COLO668 (cell line): ENCODE measurements around the gene CASK.

Experiments used
- DNase-seq: peaks from one replicate; lab custom pipeline; 2025; ENCODE audit not compliant: unreplicated experiment; lab: John Stamatoyannopoulos, UW

Gene CASK

DNA sequence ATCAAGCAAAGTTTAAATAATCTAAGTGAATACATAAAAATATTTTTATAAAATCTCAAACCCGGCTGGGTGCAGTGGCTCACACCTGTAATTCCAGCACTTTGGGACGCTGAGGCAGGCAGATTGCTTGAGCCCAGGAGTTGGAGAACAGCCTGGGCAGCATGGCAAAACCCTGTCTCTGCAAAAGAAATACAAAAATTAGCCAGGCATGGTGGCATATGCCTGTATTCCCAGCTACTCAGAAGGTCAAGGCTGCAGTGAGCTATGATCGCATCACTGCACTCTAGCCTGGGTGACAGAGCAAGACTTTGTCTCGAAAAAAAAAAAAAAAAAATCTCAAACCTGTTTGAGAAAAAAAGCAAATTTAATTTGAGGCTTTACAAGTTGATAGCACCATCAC lies 331.4 kb downstream of the CASK start:
- DNase-seq: no peak

DNA sequence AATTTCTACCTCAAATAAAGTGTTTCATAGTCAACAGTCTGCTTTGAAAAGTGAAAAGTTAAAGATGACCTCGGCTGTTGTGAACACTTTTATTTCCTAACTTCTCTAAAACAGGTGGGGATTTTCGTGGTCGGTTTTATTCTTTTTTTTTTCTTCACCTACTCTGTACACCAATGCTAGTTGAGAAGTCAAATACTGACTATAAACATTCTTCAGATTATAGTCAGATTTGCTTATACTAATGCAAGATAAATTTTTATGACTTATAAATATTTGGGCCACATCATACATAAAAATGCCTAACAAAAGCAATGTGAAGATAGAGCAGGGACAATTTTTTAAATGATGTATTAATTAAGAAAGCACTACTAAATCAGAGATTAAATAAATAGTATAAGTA lies 332.7 kb downstream of the CASK start:
- no peak for DNase-seq

DNA sequence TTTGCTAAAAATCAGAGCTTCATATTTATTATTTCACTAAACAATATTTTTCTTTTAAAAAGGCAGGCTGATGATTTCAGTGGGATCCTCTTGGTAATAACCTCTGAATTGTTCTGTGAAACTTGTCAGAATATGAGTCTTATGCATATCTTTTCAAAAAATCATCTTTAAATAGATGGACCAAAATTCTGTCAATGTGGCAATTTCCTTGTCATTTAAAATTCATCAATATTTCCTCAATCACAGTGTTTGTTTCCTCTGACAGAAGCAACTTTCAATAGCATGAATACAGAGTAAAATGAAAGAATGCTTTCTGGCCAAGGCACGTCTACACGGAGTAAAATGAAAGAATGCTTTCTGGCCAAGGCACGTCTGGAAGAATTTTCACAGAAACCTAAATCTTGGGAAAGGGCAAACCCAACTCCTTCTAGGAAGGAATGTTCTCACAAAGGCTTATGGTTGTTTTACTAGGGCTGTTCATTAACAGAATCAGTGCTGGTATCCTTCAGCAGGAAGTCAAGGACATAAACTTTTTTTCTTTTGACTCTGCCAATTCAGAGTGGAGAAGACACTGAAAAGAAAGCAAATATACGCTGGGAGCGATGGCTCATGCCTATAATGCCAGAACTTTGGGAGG lies 333.6 kb downstream of the CASK start:
- DNase-seq: no peak

DNA sequence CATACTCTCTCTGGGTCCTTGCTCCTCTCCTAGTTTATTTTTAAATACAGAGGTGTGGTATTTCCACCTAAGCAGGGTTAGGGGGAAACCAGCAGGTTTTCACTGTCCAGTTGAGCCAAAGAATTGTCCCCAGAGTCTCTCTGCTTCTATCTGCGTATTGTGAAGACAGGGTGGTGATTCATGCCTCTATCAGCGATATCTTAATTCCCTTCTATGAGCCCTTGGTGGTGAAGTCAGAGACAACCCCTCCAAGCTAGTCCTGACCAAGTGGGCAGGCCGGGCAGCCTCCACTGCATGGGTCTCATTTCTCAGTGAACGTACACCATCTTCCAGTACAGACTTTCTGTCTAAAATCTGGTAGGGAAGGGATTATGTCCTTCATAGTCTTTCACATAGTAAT lies 335.1 kb downstream of the CASK start:
- DNase-seq: no peak

DNA sequence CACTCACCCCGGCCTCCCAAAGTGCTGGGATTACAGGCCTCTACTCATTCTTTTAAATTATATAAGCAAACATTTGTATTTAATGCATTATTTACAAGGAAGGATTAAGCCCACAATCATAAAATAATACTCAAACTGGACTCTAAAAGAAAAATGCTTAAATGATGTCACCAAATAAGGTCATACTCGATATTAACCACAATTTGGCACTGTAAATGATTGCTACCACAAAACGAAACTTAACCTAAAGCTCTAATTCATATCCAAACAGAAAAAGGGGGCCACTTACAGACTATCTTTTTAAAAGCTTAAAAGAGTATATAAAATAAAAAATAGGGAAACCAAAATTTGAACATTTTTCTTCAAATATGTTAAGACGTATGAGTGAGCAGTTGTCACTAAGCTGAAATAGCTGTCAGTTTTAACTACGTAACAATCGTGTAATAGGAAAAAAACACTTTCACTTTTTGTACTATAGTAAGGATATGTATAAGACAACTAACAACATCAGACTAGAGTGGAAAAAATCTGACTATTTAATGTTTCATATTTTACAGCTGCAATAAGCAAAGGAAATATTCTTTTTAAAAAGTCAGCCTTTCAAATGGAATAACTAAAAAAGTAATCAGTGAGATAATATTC lies 342.8 kb downstream of the CASK start:
- no peak for DNase-seq

DNA sequence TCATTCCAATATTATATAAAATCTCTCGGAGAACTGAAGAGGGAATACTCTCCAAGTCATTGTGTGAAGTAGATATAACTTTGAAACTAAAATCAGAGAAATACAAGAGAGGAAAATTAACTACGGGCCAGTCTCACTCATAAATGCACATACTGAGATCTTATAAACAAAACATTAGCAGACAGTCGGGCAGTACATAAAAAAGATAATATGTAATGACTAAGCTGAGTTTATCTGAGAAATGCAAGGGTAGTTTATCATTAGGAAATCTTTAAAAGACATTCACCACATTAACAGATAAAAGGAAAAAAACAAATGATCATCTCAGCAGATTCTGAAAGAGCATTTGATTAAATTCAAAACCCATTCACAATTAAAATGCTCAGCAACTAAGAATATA lies 359.5 kb downstream of the CASK start:
- DNase-seq: no peak

DNA sequence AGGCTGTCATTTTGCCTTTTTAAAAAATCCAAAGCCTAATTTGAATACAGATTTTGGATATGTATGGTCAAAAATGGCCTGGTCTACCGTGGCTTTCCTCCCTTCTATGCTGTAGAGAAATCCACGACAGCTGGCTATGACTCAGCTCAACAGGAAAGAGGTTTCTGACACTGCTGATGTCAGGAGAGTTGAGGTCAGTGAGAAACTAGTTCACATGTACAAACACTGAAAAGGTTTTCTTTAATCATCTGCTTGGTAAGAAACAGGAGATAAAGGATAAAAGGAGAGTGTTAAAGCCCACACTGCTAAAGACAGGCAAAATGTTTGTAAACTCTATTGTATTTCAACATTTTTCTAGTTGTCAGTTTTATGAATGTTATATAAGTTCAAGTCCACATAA lies 362.3 kb downstream of the CASK start:
- DNase-seq: no peak

DNA sequence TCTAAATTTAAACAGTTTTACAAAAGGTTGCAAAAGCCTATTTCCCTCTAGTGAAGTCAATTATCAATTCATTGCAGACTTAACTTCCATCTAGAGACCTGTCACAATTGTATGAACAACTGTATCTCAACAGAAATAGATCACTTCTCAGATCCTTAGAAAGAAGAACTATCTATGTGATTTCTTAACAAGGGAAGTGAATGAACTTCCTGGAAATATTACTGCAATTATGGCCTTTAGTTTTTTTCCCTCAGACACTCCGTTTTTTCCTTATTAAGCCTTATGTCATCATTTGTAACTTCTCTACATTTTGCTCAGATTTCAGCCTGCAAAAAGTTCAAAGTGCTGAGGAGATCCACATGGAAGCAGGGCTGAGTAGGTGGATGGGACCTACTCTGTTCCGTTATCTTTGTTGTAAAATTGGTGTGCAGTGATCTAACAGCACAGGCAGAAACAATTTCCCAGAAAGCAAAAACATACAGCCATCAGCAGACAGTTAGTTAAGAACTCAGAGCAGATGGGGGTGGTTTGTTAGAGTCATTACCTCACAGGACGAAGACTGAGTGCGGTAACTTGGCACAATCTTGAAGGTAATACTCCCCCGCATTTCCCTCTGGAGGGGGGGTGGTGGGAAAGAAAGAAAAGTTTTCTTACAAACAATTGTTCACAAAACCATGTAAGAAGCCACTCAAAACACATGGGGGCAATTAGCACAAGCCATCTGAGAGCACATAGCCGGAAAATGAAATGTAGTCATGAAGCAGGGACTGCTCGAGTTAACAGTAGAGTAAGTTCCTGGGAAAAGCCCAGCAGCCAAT lies 363.9 kb downstream of the CASK start:
- no peak for DNase-seq

DNA sequence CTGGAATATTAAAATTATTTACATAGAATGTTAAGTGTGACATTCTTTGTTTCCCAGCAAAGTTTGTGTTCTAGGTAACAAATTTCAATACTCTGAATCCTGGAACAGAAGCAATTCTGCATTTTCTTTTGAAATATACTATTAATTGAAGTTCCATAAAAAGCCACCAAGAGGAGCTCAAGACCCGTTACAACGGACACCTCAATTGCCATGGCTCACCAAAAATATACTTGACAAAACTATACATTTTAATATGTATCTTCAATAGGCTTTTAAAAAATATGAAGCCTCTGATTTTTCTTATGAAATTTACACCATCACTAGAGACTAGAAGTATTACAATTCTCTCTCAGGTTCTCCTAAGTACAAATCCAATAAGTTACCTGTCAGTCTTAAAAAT lies 364.8 kb downstream of the CASK start:
- DNase-seq: no peak

DNA sequence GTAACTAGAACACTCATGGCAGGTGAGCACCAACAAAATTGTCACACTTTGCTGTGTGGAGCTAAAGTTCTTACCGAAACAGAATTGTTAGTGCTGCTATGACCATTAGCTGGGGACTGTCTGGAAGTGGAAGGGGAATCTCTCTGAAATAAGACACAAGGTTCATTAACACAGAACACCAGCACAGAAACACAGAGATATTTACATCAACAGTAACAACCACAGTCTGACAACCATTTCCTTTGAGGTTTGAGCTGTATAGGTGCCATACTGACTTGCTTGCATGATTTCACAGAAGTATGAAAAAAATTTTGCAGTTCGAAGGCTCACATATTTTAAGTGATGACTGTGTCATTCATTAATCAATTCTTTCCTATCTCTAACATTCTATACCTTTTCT lies 366.4 kb downstream of the CASK start:
- DNase-seq: no peak

DNA sequence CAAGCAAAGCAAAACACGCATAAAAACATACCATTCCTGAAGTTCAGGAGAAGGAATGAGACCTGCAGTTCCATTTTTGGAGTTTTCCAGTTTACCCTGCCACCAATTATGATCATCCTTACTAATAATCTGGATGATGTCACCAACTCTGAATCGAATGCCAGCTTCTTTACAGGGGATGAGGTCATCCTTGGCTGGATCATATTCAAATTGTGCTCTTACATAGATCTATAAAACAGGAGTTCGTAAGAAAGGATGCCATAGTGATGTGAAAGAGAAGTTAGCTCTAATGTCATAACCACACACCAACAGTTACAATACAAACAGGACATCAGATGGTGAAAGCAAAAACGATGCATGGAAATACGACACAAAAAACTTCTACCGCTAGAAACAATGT lies 369.7 kb downstream of the CASK start:
- no peak for DNase-seq

DNA sequence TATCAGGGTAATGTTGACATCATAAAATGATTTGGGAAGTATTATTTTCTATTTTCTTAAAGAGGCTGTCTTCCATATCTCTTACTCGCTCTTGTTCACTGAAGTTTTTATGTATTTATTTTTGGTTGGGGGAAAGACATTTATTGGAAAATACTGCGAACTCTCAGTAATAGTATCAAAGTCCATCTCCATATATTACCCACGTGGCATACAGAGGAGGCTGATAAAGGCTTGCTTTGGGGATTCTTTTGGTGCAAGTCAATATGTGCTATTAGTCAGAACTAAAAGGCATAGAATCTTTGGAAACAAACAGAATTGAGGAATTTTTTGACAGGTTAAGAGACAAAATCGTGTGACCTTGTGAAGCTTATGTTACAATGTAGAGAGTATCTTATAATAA lies 374.9 kb downstream of the CASK start:
- DNase-seq: no peak

DNA sequence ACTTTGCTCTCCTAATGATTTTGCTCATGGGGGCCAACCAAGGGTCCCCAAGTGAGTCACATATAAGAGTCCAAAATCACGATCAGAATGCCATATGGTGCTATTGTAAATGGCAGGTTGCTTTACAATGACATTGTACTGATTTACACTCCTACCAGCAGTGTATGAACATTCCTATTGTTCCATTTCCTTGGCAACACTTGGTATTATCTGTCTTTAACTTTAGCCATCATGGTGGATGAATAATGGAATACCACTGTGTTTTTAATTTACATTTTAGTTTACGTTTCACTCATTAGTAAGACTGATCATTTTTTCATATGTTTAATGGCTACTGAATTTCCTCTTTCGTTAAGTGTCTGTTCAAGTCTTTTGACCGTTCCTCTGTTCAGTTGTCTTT lies 379.7 kb downstream of the CASK start:
- no peak for DNase-seq

DNA sequence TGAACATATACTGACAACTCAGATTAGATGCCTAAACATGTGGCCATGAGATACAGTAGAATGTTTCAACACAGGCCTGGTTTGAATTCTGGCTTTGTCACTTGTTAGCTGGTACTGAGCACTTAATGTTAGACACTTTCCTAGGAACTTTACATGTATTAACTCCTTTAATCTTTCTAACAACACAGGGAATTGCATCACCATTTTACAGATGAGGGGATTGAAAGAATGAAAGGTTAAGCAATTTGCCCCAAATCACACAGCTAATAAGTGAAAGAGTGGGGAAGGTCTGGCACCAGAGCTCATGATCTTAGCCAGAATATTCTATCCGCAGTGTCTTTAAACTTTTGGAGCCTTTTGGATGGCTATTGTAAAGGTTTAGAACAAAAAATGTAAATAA lies 380.3 kb downstream of the CASK start:
- DNase-seq: no peak

DNA sequence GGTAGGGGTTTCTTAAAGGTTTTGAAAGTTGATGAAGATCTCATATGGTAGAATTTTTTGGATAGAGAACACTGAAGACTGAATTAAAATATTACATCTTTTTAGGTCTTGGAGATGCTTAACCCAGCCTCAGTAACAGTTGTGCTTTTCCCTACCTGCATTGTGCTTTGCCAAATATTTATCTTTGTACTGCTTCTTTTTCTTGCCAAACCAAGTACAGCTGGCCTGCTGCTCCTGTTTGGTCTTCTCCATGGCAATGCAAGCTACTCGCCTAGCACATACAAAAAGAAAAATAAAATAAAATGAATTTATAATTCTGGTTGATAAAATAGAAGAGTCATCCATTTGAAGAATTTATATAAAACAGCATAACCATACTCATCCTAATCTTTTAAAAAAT lies 380.8 kb downstream of the CASK start:
- DNase-seq: no peak

DNA sequence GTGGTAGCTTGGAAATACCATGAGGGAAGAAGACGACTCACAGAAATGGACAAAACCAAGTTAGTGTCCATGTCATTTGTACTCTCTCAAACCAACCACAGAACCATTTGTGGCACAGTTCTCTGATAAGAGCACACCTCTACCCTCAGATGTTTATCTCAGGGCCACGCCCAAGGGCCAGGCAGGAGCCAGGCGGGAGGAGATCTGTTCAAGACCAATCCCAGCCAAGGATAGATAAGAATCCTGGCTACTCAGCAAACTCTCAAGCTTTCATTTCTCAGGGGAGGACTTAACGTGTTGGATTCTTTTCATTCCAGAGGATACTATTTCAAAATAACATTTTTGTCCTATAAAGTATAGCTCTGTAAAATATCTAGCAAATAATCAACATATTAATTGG lies 381.2 kb downstream of the CASK start:
- no peak for DNase-seq

DNA sequence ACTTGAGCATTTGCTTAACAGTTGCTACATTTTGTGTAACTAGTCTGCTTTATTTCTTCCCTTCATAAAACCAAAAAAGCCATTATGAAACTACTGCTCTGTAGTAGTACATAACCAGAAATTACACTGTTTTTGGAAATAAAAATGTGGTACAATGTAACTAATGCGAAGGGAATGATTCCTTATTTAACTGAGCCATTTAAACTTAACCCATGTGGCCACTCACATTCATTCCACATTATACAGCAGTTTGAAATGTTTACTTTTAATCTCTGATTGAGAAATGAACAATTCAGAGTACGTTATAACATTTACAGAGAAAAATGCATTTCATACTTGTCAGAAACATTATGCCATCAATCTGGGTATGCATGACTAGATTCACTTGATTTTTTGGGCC lies 382.0 kb downstream of the CASK start:
- DNase-seq: no peak

DNA sequence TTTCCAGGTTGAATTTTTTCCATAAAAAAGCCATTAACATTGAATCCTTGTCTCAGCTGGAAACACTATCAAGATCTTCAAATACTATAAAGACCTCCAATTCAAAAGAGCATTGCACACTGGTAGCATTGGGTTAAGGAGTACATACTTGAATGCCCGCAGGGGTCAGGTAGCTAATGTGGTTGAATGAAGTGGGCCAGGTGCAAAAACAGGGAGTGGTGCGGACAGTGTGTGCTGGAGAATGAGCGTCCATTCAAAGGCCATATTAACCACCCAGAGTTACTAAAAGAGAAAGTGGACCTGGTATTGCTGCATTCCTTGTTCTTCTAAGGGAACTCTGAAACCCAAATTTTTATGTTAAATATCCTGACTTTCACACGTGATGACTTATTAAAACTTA lies 384.6 kb downstream of the CASK start:
- no peak for DNase-seq

DNA sequence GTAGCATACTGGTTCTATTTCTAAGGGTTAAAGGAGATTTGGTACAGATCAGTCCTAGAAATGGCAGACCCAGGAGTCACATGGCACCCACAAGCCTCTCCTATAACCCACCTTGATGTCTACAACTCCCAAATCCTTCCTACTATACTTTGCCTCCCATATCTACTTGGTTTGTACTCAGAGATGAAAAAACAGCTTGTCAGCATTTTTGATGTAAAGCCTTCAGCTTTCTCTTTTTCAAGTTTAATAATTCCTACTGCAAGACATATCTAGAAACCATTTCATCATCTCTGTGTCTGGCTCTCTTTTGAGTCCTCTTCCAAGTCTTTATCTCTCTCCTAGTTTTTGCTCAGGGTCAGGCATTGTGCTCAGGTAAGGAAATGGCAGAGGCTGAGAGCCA lies 393.3 kb downstream of the CASK start:
- DNase-seq: no peak

DNA sequence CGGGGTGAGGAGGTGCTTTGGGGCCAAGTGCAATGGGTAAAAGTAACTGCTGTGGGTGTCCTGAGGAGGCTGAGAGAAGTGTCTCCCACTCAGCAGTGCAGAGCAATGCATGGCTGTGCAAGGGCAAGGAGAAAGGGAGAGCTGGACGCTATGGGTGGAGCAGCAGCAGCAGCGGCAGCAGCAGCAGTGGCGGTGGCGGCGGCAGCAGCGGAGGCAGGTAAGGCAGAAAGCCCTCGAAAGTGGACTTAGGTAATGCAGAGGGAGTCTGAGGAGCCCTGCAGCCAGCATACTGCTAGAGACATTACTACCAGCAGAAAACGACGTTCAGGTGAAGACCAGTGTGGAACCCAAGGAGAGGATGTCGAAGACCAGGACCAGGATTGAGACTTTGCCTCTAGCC lies 394.1 kb downstream of the CASK start:
- no peak for DNase-seq

DNA sequence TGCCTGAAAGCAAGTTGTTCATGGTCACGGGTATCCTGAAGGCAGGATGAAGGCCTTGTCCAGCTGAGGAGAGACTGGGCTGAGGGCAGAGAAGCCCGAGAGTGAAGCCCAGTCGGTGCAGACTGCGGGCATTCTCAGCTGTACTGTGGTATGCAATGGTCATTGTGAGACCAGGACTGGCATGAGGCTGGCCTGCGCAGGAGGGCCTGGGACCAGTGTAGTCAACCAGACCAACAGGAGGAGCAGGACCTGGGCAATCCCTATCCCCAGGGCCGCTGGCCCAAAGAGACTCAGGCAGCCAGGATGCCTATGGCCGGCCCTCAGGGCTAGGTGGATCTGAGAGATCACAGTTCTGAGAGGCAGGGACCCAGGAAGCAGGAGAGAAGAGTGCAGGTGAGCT lies 394.6 kb downstream of the CASK start:
- no peak for DNase-seq

DNA sequence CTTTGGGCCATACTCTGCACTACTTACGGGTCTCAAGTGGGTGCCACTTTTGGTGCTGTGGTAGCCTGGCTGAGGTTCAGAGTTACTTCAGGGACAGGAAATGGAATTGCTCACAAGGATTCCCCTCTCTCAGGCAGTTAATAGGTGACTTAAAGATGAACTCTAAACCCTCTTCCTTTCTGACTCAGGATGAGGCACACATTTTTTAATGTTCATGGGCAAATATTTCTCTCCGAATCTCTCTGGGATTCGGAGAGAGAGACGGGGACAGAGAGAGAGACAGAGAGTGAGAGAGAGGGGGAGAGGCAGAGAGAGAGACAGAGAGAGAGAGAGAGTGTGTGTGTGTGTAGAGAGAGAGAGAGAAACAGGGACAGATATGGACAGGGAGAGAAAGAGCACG lies 396.4 kb downstream of the CASK start:
- no peak for DNase-seq

DNA sequence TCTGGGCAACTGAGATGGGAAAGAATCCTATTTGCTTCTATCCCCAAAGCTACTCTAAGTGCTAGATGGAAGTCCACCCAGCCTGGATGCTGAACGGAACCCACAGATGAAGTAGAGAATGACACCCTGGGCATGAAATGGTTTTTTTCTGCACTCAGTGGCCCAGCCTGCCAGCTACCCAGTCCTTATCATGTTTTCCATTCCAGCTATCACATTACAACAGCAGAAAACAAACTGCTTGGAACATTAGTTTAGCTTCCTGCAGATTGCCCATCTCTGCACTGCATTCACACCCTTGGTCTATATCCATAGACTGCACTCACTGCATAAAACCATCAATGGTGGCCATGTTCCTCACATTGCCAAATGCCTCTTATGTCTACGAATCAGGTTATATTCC lies 397.1 kb downstream of the CASK start:
- no peak for DNase-seq
